GM18508 (cell line): ENCODE data around the gene NCF2.
A peak's percentile ranks its signal among the peaks of the same experiment; 100 is the strongest.
"Not testable (repeated sequence)": the region's sequence is repeated elsewhere in the genome, so short reads cannot be mapped to it uniquely, and the experiment has no call there.

Experiments
- ATAC-seq: cut with Tn5 transposase; IDR thresholded peaks from one replicate; pipeline ENCODE4 v1.9.1; 2021; ENCODE audit warnings: moderate number of reproducible peaks; ENCODE audit not compliant: insufficient read depth, unreplicated experiment

Gene NCF2

GRCh38 chr1:183590244-183591191 is at the start of gene NCF2:
TSS of gene NCF2 (minus strand) at chr1:183590459. CDS start at chr1:183590329, 130 bp downstream.
- peak; percentile 64 for ATAC-seq

GRCh38 chr1:183638649-183639387 is 48.6 kb upstream of the NCF2 start:
- ATAC-seq: no peak

GRCh38 chr1:183636783-183637182 is 46.5 kb upstream of the NCF2 start:
- ATAC-seq: no peak

- no peak for ATAC-seq
Observed at GRCh38 chr1:183636334-183636682, 46.0 kb upstream of the NCF2 start.

- peak; percentile 42 for ATAC-seq
Observed at GRCh38 chr1:183635606-183636333, 45.5 kb upstream of the NCF2 start, which contains the start of gene ARPC5. TSS of gene ARPC5 (minus strand) at chr1:183635783. CDS start at chr1:183635659, 124 bp downstream.

- ATAC-seq: no peak
Observed at GRCh38 chr1:183635099-183635605, 44.9 kb upstream of the NCF2 start.

- no peak for ATAC-seq
Observed at GRCh38 chr1:183634429-183635065, 44.3 kb upstream of the NCF2 start.

- ATAC-seq: peak; percentile 45
Observed at GRCh38 chr1:183633676-183634343, 43.6 kb upstream of the NCF2 start.

GRCh38 chr1:183632964-183633363 is 42.7 kb upstream of the NCF2 start:
- ATAC-seq: no peak

GRCh38 chr1:183632114-183632513 is 41.9 kb upstream of the NCF2 start:
- ATAC-seq: no peak

- ATAC-seq: no peak
Observed at GRCh38 chr1:183630748-183631147, 40.5 kb upstream of the NCF2 start.

- no peak for ATAC-seq
Observed at GRCh38 chr1:183628537-183628936, 38.3 kb upstream of the NCF2 start.

- ATAC-seq: not testable (repeated sequence)
Observed at GRCh38 chr1:183626236-183626635, 36.0 kb upstream of the NCF2 start.

GRCh38 chr1:183622884-183623785 is 32.9 kb upstream of the NCF2 start:
- peak; percentile 78 for ATAC-seq

- ATAC-seq: no peak
Observed at GRCh38 chr1:183622013-183622412, 31.8 kb upstream of the NCF2 start.

GRCh38 chr1:183620311-183620710 is 30.1 kb upstream of the NCF2 start:
- no peak for ATAC-seq

GRCh38 chr1:183619781-183620180 is 29.5 kb upstream of the NCF2 start:
- ATAC-seq: no peak

GRCh38 chr1:183618202-183618601 is 27.9 kb upstream of the NCF2 start:
- not testable (repeated sequence) for ATAC-seq
